ENCODE measurements around the gene DISC1.
"Not testable (repeated sequence)": the region's sequence is repeated elsewhere in the genome, so short reads cannot be mapped to it uniquely, and the experiment has no call there.

DISC1 gene

GRCh38 chr1:231763456-231763855 lies 136.9 kb downstream of the DISC1 start:
- in situ Hi-C loops (cut with MboI; ENCODE audit: low sequenced_read_pairs), result no loop called here

DNA sequence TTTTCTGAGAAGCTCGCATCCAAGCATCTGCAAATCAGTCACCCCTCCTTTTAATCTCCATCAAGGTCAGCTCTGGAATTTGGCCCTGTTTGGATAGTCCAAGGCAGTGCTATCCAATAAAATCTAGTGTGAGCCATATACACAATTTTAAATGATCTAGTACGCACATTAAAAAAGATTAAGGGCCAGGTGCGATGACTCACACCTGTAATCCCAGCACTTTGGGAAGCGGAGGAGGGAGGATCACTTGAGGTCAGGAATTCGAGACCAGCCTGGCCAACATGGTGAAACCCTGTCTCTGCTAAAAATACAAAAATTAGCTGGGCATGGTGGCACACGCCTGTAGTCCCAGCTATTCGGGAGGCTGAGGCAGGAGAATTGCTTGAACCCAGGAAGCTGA lies 139.2 kb downstream of the DISC1 start:
- in situ Hi-C loops (cut with MboI; ENCODE audit: low sequenced_read_pairs), result not testable (repeated sequence)

DNA sequence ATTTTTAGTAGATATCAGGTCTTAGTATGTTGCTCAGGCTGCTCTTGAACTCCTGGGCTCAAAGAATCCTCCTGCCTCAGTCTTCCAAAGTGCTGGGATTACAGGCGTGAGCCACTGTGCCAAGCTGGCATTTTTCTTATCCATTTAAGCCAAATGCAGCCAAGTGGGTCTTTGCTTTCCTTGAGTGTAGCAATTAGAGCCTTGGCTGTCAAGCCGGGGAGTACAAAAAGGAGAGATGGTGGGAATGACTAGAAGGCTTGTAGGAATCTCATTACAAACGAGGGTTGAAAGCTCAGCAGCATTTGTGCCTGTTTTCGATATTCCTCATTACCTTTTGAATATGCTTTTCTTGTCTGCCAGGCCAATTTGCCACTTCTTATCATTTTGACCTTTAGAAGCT lies 140.9 kb downstream of the DISC1 start:
- in situ Hi-C loops (cut with MboI; ENCODE audit: low sequenced_read_pairs), result no loop called here

DNA sequence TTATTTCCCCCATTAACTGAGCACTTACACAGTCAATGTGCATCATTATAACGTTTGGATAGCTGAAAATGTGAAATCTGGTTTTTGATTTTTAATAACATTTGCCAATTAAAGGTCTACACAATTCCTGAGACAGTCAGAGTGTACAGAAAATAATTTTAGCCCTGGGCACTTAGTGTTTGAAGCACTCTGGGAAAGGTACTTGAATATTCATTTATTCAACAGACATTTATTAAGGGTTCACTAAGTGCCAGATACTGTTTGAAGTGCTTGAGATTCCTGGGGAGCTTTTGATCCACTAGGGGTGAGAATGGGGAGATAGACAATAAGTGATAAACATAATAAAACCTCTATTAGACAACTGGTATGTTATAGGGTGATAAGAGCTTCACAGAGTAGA lies 141.8 kb downstream of the DISC1 start:
- in situ Hi-C loops (cut with MboI; ENCODE audit: low sequenced_read_pairs), result no loop called here

- in situ Hi-C loops (cut with MboI; ENCODE audit: low sequenced_read_pairs), result no loop called here
Measured at GRCh38 chr1:231770506-231771175, 144.1 kb downstream of the DISC1 start.

- in situ Hi-C loops (cut with MboI; ENCODE audit: low sequenced_read_pairs), result no loop called here
Measured at GRCh38 chr1:231774719-231775335, 148.2 kb downstream of the DISC1 start.

DNA sequence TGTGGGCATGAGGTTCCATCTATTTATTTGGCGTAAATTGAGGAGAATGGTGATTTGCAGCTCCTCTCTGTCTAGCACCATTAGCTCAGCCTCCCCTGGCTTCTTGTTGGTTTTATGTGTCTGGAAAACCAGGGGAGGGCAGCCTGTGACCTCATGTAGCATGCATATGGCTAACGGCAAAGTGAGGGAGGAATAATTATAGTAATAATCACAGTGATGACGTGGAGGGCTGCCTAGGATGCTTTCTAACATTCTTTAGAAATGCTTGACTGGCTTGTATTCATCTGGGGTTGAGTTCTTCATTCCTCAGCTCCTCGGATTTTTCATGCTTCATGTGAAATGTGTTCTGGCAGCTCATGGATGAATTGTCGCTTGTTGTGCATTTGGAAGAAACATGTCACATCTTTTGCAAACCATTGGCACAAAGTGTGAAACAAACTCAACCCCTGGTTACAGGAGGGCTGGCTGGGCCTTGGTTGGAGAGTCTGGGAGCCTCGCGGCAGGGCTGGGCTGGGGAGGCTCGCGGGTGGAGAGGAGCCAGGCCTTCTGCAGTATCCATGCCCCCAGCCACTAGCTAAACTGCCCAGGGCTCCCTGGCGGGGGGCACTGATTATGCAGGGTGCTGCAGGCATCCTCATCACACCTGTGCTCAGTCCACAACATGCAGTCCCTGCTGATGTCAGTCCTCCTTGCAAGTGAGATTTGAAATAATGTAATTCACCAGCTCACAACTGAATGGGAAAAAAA lies 149.6 kb downstream of the DISC1 start:
- in situ Hi-C loops (cut with MboI; ENCODE audit: low sequenced_read_pairs), result no loop called here

GRCh38 chr1:231776757-231777062 lies 150.1 kb downstream of the DISC1 start:
- in situ Hi-C loops (cut with MboI; ENCODE audit: low sequenced_read_pairs), result no loop called here

GRCh38 chr1:231778009-231778719 lies 151.6 kb downstream of the DISC1 start:
- in situ Hi-C loops (cut with MboI; ENCODE audit: low sequenced_read_pairs), result no loop called here

- in situ Hi-C loops (cut with MboI; ENCODE audit: low sequenced_read_pairs), result no loop called here
Measured at GRCh38 chr1:231779081-231779480, 152.5 kb downstream of the DISC1 start.

DNA sequence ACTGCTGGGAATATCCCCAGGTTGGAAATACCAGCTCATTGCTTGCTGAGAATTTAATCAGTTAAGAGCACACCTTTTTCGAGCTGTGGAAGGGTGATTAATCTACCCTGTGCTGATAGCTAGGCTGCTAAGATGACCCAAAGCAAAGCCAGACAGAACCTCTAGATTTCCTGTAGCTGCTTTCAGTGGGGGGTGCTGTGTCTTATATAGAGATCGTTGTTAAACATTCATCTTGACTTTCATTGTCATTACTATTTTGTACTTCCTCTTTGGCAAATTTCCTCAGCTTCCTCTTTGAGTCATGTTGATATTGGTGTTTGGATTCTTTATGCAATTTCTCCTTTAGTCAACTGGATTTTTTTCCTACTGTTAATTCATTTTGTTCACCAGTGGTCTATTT lies 155.3 kb downstream of the DISC1 start:
- in situ Hi-C loops (cut with MboI; ENCODE audit: low sequenced_read_pairs), result no loop called here

GRCh38 chr1:231785073-231785472 lies 158.5 kb downstream of the DISC1 start:
- in situ Hi-C loops (cut with MboI; ENCODE audit: low sequenced_read_pairs), result not testable (repeated sequence)

GRCh38 chr1:231786126-231786525 lies 159.5 kb downstream of the DISC1 start:
- in situ Hi-C loops (cut with MboI; ENCODE audit: low sequenced_read_pairs), result no loop called here

- in situ Hi-C loops (cut with MboI; ENCODE audit: low sequenced_read_pairs), result no loop called here
Measured at GRCh38 chr1:231792634-231793033, 166.0 kb downstream of the DISC1 start.

DNA sequence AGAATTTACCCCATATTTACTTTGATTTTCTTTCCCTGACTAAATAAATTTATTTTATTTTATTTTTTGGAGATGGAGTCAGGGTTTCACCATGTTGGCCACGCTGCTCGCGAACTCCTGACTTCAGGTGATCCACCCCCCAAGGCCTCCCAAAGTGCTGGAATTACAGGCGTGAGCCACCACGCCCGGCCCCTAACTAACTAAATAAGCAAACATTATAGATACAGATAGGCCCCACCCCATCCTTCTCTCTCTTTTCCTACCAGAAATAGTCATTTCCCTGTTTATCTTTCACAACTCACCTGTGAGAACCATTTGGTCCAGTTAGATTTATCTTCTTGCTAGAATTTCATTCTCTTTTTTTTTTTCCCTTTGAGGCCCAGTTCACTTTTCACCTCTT lies 167.3 kb downstream of the DISC1 start:
- in situ Hi-C loops (cut with MboI; ENCODE audit: low sequenced_read_pairs), result no loop called here

DNA sequence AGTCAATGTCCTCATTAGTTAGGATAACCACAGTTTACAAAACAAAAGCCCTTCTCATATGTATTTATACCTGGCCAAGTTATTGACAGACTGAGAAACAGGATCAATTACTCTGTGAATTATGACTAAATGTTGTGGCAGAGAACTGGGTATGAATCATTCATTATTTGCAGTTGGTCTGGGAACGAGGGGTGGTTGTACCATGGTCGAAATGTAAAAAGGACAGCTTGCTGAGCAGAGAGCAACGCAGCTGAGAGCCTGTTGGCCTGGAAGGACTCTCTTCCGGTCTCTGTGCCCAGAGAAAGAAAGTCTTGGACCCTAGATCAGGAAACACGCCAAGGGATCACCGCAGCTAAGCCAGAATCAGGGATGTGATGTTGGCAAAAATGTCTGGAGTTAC lies 169.6 kb downstream of the DISC1 start:
- in situ Hi-C loops (cut with MboI; ENCODE audit: low sequenced_read_pairs), result no loop called here

GRCh38 chr1:231799363-231799986 lies 172.9 kb downstream of the DISC1 start:
- in situ Hi-C loops (cut with MboI; ENCODE audit: low sequenced_read_pairs), result no loop called here

DNA sequence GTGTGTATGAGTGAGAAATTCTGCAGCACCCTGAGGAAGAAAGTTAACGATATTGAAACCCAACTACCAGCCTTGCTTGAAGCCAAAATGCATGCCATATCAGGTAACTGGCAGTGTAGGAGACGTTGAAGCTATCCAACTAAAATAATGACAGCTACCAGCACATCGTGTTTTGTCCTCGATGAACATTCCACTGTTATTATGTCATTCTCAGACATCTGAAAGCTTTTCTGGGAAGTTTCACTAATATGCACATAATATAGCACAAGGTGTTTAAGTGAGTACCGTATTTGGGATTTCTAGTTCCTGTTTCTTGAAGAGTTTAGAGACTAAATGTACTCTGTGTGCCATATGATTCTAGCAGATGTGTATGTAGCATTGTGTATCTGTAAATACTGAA lies 173.5 kb downstream of the DISC1 start:
- in situ Hi-C loops (cut with MboI; ENCODE audit: low sequenced_read_pairs), result no loop called here

DNA sequence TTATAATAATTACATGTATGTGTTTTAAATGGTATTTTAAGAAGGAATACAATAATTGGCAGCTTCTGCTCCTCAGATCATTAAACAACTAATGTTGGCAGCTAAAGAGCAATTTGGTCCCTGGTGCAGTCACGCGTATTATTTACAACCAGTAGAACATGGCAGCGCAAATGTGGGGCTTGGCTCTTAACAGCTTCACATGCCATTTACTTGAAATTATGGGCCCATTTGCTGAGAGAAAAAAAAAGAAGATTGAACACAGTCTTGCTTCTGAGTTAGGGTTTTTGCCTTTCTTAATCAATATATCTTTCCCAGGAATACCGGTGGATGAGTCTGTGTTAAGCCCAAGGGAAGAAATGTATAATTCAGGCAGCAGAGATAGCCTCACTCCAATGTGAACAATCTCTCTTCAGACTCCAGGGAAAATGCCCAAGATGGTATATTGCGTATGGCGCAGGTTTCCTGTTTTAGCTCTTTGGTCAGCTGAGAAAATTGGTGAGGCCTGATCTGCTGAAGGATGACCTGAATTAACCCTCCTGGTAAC lies 174.5 kb downstream of the DISC1 start:
- in situ Hi-C loops (cut with MboI; ENCODE audit: low sequenced_read_pairs), result no loop called here

DNA sequence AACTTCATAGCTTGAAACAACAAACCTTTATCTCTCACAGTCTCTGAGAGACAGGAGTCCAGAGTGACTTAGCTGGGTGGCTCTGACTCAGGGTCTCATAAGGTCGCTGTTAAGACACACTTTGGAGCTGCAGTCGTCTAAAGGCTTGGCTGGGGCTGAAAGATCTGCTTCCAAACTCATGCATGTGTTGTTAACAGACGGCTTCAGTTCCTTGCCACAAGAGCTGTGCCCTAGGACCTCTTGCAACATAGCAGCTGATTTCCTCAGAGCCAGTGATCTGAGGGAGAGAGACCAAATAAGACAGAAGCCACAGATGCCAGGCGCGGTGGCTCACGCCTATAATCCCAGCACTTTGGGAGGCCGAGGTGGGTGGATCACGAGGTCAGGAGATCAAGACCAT lies 176.8 kb downstream of the DISC1 start:
- in situ Hi-C loops (cut with MboI; ENCODE audit: low sequenced_read_pairs), result no loop called here
